AG04449 (cell line): Measurements from ENCODE around the gene ACOX3.
A peak's percentile ranks its signal among the peaks of the same experiment; 100 is the strongest.
"Not testable (repeated sequence)": the region's sequence is repeated elsewhere in the genome, so short reads cannot be mapped to it uniquely, and the experiment has no call there.

Source experiments
- CTCF ChIA-PET: fragments of 350-600 bp; formaldehyde crosslinking; extraction: SDS; loops from one replicate; lab custom pipeline; 2021; ENCODE audit warnings: antibody characterized with exemption; lab: Yijun Ruan, JAX
- POLR2A ChIA-PET: fragments of 400-600, 350-600 bp; formaldehyde crosslinking; extraction: SDS; loops from one replicate; lab custom pipeline; 2020; ENCODE audit warnings: antibody characterized with exemption, inconsistent platforms; lab: Yijun Ruan, JAX
- DNase-seq: peaks from one replicate; pipeline ENCODE4 v3.0.0-alpha.2; 2010; ENCODE audit warnings: low read depth, low spot score
- H3K4me3 ChIP-seq: 2 replicates; pipeline ENCODE4 v1.5.1; 2011; ENCODE audit warnings: low read depth, mild to moderate bottlenecking, control low read depth, low read length
- TF ChIP-seq, protein P1 (sequence below): IDR thresholded peaks from one replicate; pipeline ENCODE4 v1.5.1; 2011; ENCODE audit warnings: mild to moderate bottlenecking, moderate library complexity, low read length, control low read depth, inconsistent platforms; ENCODE audit not compliant: insufficient read depth; ENCODE audit errors: missing control alignments

Gene ACOX3

DNA sequence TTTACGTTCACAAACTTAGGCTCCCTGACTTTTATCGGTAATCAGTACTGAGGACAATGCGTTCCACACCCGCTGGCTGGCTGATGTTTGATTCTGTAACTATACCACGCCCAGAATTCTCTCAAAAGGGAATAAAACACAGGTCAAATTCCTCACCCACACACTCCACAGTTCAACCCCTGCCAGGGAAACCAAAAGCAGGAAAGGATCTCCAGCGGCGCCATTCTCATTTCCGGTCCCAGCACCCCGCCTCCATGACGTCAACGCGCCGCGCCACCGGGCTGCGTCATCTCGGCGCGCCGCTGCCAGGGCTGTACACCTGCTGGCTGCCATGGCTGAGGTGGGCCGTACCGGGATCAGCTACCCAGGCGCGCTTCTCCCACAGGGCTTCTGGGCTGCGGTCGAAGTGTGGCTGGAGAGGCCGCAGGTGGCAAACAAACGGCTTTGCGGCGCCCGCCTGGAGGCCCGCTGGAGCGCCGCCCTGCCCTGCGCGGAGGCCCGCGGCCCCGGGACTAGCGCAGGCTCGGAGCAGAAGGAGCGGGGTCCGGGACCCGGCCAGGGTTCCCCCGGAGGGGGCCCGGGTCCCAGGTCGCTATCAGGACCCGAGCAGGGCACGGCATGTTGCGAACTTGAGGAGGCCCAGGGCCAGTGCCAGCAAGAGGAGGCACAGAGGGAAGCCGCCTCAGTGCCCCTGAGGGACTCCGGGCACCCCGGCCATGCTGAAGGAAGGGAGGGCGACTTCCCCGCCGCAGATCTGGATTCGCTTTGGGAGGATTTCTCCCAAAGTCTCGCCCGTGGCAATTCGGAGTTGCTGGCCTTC lies at the start of gene ACOX3, which contains the start of gene TRMT44:
TSS of gene ACOX3 (minus strand) at position 232 of the 820 bp plus-strand sequence. CDS start 24,202 bp downstream, outside the sequence.
TSS of gene TRMT44 (plus strand) at position 286 of the 820 bp plus-strand sequence. CDS start at position 332, 46 bp downstream.
- DNase-seq, result peak; percentile 26

DNA sequence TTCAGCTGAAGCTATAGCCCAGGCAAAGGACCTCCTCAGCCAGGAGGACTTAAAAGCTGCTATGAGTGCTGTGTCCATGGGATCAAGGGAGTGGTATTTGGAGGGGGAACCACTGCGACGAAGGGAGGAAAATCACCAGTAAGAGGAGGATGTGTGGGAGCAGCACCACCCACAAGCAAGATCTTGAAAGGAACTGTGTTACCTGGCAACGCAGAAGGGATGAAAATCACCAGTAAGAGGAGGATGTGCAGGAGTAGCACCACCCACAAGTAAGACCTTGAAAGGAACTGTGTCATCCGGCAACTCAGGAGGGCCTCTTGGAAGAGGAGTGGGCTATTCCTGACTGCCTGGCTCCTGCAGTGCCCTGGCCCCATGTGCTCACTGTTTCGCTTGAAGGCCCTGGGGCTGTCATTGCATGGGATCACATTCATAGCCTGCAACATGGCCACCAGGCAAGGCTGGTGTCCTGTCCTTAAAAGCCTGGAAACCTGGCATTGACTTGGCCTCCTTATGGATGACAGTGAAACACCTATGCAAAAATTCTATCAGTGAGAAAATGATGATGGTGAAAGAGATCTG lies 48.4 kb upstream of the ACOX3 start:
- H3K4me3 ChIP-seq, result no peak overlapping the region
- ChIA-PET CTCF (interaction anchor here (1.0 kb wide), 1 partner anchor 37 kb away, joined by 3 read pairs; no protein-coding TSS in a partner anchor), POLR2A (no interaction called here)
- DNase-seq, result no peak
- TF ChIP-seq, protein P1, sequence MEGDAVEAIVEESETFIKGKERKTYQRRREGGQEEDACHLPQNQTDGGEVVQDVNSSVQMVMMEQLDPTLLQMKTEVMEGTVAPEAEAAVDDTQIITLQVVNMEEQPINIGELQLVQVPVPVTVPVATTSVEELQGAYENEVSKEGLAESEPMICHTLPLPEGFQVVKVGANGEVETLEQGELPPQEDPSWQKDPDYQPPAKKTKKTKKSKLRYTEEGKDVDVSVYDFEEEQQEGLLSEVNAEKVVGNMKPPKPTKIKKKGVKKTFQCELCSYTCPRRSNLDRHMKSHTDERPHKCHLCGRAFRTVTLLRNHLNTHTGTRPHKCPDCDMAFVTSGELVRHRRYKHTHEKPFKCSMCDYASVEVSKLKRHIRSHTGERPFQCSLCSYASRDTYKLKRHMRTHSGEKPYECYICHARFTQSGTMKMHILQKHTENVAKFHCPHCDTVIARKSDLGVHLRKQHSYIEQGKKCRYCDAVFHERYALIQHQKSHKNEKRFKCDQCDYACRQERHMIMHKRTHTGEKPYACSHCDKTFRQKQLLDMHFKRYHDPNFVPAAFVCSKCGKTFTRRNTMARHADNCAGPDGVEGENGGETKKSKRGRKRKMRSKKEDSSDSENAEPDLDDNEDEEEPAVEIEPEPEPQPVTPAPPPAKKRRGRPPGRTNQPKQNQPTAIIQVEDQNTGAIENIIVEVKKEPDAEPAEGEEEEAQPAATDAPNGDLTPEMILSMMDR, result no peak

More for the DNA sequence above, at the start of gene ACOX3, which contains the start of gene TRMT44:
- ChIA-PET CTCF (interaction anchor here (0.6 to 2.8 kb wide), 6 partner anchors 10 to 198 kb away, joined by 3 to 8 read pairs (median 4); no protein-coding TSS in a partner anchor), POLR2A (interaction anchor here (1.8 kb wide), 1 partner anchor 12 kb away, joined by 10 read pairs; no protein-coding TSS in a partner anchor)
- TF ChIP-seq, protein P1, result no peak
- H3K4me3 ChIP-seq, result peak within 1 kb of the TSS; percentile 81

DNA sequence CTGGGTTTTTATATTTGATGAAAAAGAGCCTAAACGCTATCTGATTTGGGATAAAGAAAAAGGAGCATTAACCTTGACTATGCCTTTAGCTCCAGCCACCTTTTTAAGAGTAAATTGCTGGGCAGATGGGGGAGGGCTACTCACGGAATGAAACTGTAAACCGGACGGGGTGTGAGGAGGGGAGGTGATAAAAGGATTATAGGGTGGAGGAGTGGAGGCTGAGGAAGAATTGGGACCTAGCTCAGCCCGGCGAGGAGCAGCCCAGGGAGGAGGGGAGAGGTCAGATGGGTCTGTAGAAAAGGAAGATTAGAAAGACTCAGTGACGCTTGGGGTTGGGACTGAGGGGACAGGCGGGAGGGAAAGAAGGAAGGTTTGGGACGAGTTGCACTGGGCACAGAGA lies 46.1 kb upstream of the ACOX3 start:
- CTCF ChIA-PET, POLR2A ChIA-PET, DNase-seq, H3K4me3 ChIP-seq: not testable (repeated sequence)

DNA sequence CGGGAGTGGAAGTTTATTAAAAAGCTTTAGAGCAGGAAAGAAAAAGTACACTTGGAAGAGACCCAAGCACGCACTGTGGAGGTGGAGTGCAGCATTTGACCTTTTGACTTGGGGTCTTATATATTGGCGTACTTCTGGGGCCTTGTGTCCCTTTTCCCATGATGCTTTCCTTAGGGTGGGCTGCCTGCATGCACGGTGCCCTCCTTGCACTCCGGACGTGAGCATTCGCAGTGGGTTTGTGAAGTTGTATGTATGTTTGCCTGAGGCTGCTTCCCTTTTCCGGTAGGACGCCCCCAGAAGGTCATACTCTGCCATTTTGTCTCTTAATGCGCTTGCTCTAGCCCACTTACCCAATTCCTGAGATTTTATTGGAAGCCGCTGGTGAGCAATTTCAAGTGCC lies 39.7 kb upstream of the ACOX3 start:
- ChIA-PET POLR2A (no interaction called here), CTCF (interaction anchor here (1.2 to 3.1 kb wide), 3 partner anchors 12 to 113 kb away, joined by 3 to 13 read pairs (median 4); no protein-coding TSS in a partner anchor)
- TF ChIP-seq, protein P1, result no peak
- no peak overlapping the region for H3K4me3 ChIP-seq
- no peak for DNase-seq

DNA sequence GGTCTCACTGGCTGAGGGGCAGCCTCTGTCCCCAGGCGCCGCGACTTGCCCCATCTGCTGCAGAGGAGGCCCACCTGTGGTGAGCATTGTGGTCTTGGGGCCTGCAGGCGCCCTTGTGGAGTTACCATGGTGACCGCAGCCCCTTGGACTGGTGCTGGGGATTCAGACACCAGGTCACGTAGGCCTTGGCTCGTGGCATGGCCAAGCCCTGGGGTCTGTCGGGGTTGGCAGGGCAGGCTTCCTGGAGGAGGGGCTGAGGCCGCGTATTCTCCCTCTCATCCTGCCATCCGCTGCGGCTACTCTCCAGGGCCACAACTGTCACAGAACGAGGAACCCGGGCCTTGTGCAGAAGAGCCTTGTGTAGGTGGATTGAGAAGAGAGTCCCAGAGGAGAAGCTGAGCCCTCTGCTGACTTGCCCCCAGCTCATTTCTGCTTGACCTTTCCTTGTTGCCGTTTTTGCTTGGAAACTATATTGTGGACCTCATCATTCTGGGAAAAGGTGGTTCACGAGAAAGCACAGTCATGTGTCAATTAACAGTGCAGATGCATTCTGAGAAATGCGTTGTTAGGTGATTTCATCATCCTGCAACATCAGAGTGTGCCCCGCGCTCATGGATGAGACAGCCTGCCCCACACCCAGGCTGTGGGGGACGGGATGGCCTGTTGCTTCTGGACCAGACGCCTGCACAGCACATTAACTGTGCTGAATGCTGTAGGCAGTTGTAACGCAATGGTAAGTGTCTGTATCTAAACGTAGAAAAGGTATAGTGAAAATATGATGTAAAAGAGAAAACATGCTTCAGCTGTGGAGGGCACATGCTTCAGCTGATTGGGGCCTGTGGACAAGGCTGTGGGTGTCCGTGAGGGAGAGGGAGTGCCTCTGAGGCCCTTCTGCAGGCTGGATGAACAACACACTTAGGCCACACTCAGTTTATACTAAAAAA lies 38.5 kb upstream of the ACOX3 start:
- H3K4me3 ChIP-seq, result no peak overlapping the region
- CTCF ChIA-PET, result interaction anchor here (1.0 to 3.1 kb wide), 4 partner anchors 9 to 115 kb away, joined by 3 to 13 read pairs (median 4); no protein-coding TSS in a partner anchor
- TF ChIP-seq, protein P1, result no peak
- no peak for DNase-seq
- POLR2A ChIA-PET, result no interaction called here

DNA sequence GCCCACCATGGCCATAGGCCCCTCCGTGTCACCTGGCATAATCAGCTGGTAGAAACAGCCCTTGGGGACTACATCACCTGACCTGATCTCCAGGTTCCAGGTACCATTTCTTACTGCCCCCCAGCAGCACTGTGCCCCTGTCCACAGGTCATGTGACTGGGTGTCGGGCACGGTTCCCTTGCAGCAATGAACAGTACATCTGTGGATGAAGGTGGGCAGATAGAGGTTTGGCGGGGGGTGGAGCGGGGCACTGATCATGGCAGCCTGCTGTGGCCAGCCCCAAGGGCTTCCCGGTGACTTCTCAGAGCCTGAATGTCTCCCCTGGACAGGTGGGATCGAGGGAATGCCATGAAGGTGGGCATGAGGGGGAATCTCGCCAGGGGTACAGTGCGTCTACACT lies 37.8 kb upstream of the ACOX3 start:
- POLR2A ChIA-PET, result no interaction called here
- CTCF ChIA-PET, result interaction anchor here (0.8 to 1.3 kb wide), 3 partner anchors 8 to 12 kb away, joined by 3 read pairs; no protein-coding TSS in a partner anchor
- H3K4me3 ChIP-seq, result no peak overlapping the region
- TF ChIP-seq, protein P1, result no peak
- DNase-seq, result no peak
